BE2C (cell line): ENCODE data around the gene DQX1.

Experiments
- DNase-seq: peaks from one replicate; pipeline ENCODE4 v3.0.0-alpha.2; 2020
- H3K27me3 ChIP-seq: fragments of 250-450 bp; sonication (Bioruptor Pico); 2 replicates; pipeline ENCODE4 v1.5.1; 2020; ENCODE audit warnings: mild to moderate bottlenecking
- H3K36me3 ChIP-seq: fragments of 250-450 bp; sonication (Bioruptor Pico); 2 replicates; pipeline ENCODE4 v1.5.1; 2020; ENCODE audit warnings: mild to moderate bottlenecking
- H3K4me1 ChIP-seq: fragments of 250-450 bp; sonication (Bioruptor Pico); 2 replicates; pipeline ENCODE4 v1.5.1; 2020
- H3K4me3 ChIP-seq: 2 replicates; pipeline ENCODE4 v1.5.1; 2011; ENCODE audit warnings: low read depth, low read length
- H3K9me3 ChIP-seq: fragments of 250-450 bp; sonication (Bioruptor Pico); 2 replicates; pipeline ENCODE4 v1.5.1; 2020
- CTCF ChIP-seq: IDR thresholded peaks from 2 replicates; pipeline ENCODE4 v1.5.1; 2012; ENCODE audit warnings: mild to moderate bottlenecking, low read depth, low read length

The DQX1 gene

GRCh38 chr2:74482801-74483674 is 43.0 kb downstream of the DQX1 start, which contains the start of the genes CCDC142 and TTC31:
Gene CCDC142, minus strand, starts transcription at chr2:74482998. Its CDS starts 161 bp downstream, at chr2:74482837.
Gene TTC31, plus strand, starts transcription at chr2:74483081. Its CDS starts 15 bp downstream, at chr2:74483096.
- no peaks in the 10 kb centered on the region for H3K27me3 ChIP-seq
- peak; percentile 88 for DNase-seq
- H3K4me1 ChIP-seq, result no peaks in the 10 kb centered on the region
- H3K4me3 ChIP-seq, result peak within 1 kb of the TSS; percentile 79
- no peaks in the 10 kb centered on the region for H3K36me3 ChIP-seq
- H3K9me3 ChIP-seq, result no peaks in the 10 kb centered on the region
- TF ChIP-seq CTCF, result peak; percentile 72

GRCh38 chr2:74481961-74482800 is 43.9 kb downstream of the DQX1 start:
- Histone ChIP-seq H3K4me3 (peak overlapping the region; percentile 79), H3K36me3 (no peaks in the 10 kb centered on the region), H3K27me3 (no peaks in the 10 kb centered on the region), H3K9me3 (no peaks in the 10 kb centered on the region), H3K4me1 (no peaks in the 10 kb centered on the region)
- no peak for TF ChIP-seq CTCF
- peak; percentile 28 for DNase-seq

- Histone ChIP-seq H3K9me3 (no peaks in the 10 kb centered on the region), H3K4me3 (peak overlapping the region; percentile 79), H3K27me3 (no peaks in the 10 kb centered on the region), H3K4me1 (no peaks in the 10 kb centered on the region), H3K36me3 (no peaks in the 10 kb centered on the region)
- DNase-seq, result no peak
- no peak for TF ChIP-seq CTCF
These were observed 44.6 kb downstream of the DQX1 start for GRCh38 chr2:74481431-74481830.

GRCh38 chr2:74474899-74475298 is 51.1 kb downstream of the DQX1 start:
- peak; percentile 22 for DNase-seq
- no peaks in the 10 kb centered on the region for H3K27me3 ChIP-seq
- no peak overlapping the region for H3K4me3 ChIP-seq
- H3K9me3 ChIP-seq, result no peaks in the 10 kb centered on the region
- H3K36me3 ChIP-seq, result no peaks in the 10 kb centered on the region; the same call in 1 of the 2 replicates
- H3K4me1 ChIP-seq, result no peaks in the 10 kb centered on the region
- peak; percentile 45 for TF ChIP-seq CTCF

- no peak for TF ChIP-seq CTCF
- Histone ChIP-seq H3K9me3 (no peaks in the 10 kb centered on the region), H3K4me1 (no peaks in the 10 kb centered on the region), H3K27me3 (no peaks in the 10 kb centered on the region), H3K36me3 (no peaks in the 10 kb centered on the region; the same call in 1 of the 2 replicates), H3K4me3 (no peak overlapping the region)
- no peak for DNase-seq
These were observed 51.5 kb downstream of the DQX1 start for GRCh38 chr2:74474481-74474880.

GRCh38 chr2:74472945-74473258 is 53.1 kb downstream of the DQX1 start:
- Histone ChIP-seq H3K9me3 (no peaks in the 10 kb centered on the region), H3K4me3 (peak overlapping the region; percentile 79)
- no peak for TF ChIP-seq CTCF

More at GRCh38 chr2:74472945-74473258, 53.1 kb downstream of the DQX1 start:
- no peak for DNase-seq
- Histone ChIP-seq H3K4me1 (no peaks in the 10 kb centered on the region), H3K27me3 (no peaks in the 10 kb centered on the region), H3K36me3 (no peaks in the 10 kb centered on the region; the same call in 1 of the 2 replicates)
